NCI-H82 (cell line): ENCODE data around the gene MYADM.
"Not testable (repeated sequence)": the region's sequence is repeated elsewhere in the genome, so short reads cannot be mapped to it uniquely, and the experiment has no call there.

ENCODE experiments used
- DNase-seq: peaks from one replicate; lab custom pipeline; 2025; lab: John Stamatoyannopoulos, UW

The MYADM gene

GRCh38 chr19:53868892-53869804, 1.5 kb downstream of the MYADM start:
- DNase-seq = peak; percentile 81

GRCh38 chr19:53869805-53870484, 2.3 kb downstream of the MYADM start:
- DNase-seq = not testable (repeated sequence)

GRCh38 chr19:53870485-53870844, 2.8 kb downstream of the MYADM start:
- DNase-seq = no peak

GRCh38 chr19:53871454-53871853, 3.8 kb downstream of the MYADM start:
- no peak for DNase-seq

GRCh38 chr19:53872762-53873161, 5.1 kb downstream of the MYADM start:
- DNase-seq = no peak

- no peak for DNase-seq
These were observed 6.3 kb downstream of the MYADM start for GRCh38 chr19:53873773-53874605.

GRCh38 chr19:53874606-53874990, 6.9 kb downstream of the MYADM start:
- DNase-seq = no peak

- DNase-seq = no peak
These were observed 8.1 kb downstream of the MYADM start for GRCh38 chr19:53875602-53876325.

GRCh38 chr19:53876651-53877224, 9.1 kb downstream of the MYADM start:
- no peak for DNase-seq

- no peak for DNase-seq
These were observed 9.7 kb downstream of the MYADM start for GRCh38 chr19:53877361-53877766.

GRCh38 chr19:53878776-53879139, 11.1 kb downstream of the MYADM start:
- no peak for DNase-seq

- DNase-seq = peak; percentile 93
These were observed 11.7 kb downstream of the MYADM start for GRCh38 chr19:53879140-53880081.

GRCh38 chr19:53880711-53881481, 13.2 kb downstream of the MYADM start:
- DNase-seq = no peak

- DNase-seq = peak; percentile 57
These were observed 14.1 kb downstream of the MYADM start, which contains the start of gene PRKCG for GRCh38 chr19:53881482-53882390. TSS of gene PRKCG (plus strand) at chr19:53882197. CDS start at chr19:53882495, 298 bp downstream.

GRCh38 chr19:53882391-53883050, 14.8 kb downstream of the MYADM start:
- DNase-seq = no peak

- no peak for DNase-seq
These were observed 15.6 kb downstream of the MYADM start for GRCh38 chr19:53883231-53883661.

GRCh38 chr19:53883741-53884140, 16.1 kb downstream of the MYADM start:
- DNase-seq = no peak

GRCh38 chr19:53884256-53884655, 16.6 kb downstream of the MYADM start:
- DNase-seq = no peak
